Central memory CD4-positive, alpha-beta T cell (primary cell): ENCODE data around the gene DPT.
"Not testable (repeated sequence)": the region's sequence is repeated elsewhere in the genome, so short reads cannot be mapped to it uniquely, and the experiment has no call there.

Source experiments
- DNase-seq: peaks from one replicate; pipeline ENCODE4 v3.0.0; 2022
- total RNA-seq, 3 experiments: gene quantifications; one replicate each; lab custom pipeline; 2026; lab: John Stamatoyannopoulos, UW

Gene DPT
- 0 reads per million in 3 experiments for total RNA-seq

GRCh38 chr1:168728473-168729404 lies at the start of gene DPT:
DPT (minus strand) TSS chr1:168729206; CDS start chr1:168729174, 32 bp downstream.
- DNase-seq = no peak

- DNase-seq = no peak
These were observed 46.4 kb upstream of the DPT start for GRCh38 chr1:168775366-168775765.

- DNase-seq = no peak
These were observed 45.2 kb upstream of the DPT start for GRCh38 chr1:168774241-168774640.

GRCh38 chr1:168772428-168773060 lies 43.5 kb upstream of the DPT start:
- DNase-seq = no peak

- no peak for DNase-seq
These were observed 42.2 kb upstream of the DPT start for GRCh38 chr1:168771104-168771630.

- not testable (repeated sequence) for DNase-seq
These were observed 40.9 kb upstream of the DPT start for GRCh38 chr1:168769893-168770292.

- DNase-seq = no peak
These were observed 39.0 kb upstream of the DPT start for GRCh38 chr1:168767894-168768584.

- DNase-seq = no peak
These were observed 37.6 kb upstream of the DPT start for GRCh38 chr1:168766568-168766967.

- DNase-seq = no peak
These were observed 34.0 kb upstream of the DPT start for GRCh38 chr1:168763031-168763430.

GRCh38 chr1:168762473-168762872 lies 33.5 kb upstream of the DPT start:
- no peak for DNase-seq

- DNase-seq = no peak
These were observed 31.8 kb upstream of the DPT start for GRCh38 chr1:168760781-168761180.

- no peak for DNase-seq
These were observed 31.2 kb upstream of the DPT start for GRCh38 chr1:168760241-168760640.

- no peak for DNase-seq
These were observed 30.1 kb upstream of the DPT start for GRCh38 chr1:168759077-168759476.

GRCh38 chr1:168758503-168758902 lies 29.5 kb upstream of the DPT start:
- DNase-seq = no peak

GRCh38 chr1:168755800-168756418 lies 26.9 kb upstream of the DPT start:
- DNase-seq = no peak

GRCh38 chr1:168752171-168752832 lies 23.3 kb upstream of the DPT start:
- no peak for DNase-seq

GRCh38 chr1:168751195-168751650 lies 22.2 kb upstream of the DPT start:
- DNase-seq = no peak

GRCh38 chr1:168742994-168743650 lies 14.1 kb upstream of the DPT start:
- no peak for DNase-seq

- DNase-seq = no peak
These were observed 13.4 kb upstream of the DPT start for GRCh38 chr1:168742386-168742785.

- no peak for DNase-seq
These were observed 10.9 kb upstream of the DPT start for GRCh38 chr1:168739908-168740307.

- DNase-seq = no peak
These were observed 7.5 kb upstream of the DPT start for GRCh38 chr1:168736520-168736919.
